ENCODE results near the gene ENG.

ENG gene

DNA sequence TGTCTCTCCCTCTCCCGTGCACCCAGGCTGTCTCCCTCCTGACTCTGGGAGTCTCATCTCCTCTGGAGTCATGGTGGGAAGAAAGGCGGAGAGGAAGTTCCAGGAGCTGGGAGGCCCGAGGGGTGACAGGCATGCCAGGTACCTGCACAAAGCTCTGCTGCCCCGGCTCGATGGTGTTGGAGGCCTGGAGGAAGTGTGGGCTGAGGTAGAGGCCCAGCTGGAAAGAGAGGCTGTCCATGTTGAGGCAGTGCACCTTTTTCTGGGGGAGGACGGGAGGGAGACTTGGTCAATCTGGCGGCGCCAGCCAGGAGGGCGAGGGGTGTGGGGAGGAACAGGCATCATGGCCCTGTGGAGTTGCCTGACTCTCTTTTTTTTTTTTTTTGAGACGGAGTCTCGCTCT, 35.9 kb downstream of the ENG start:
- DNase-seq (ENCODE audit: extremely low spot score, insufficient read length, low read depth) (no peak), FAIRE-seq (no peak)

DNA sequence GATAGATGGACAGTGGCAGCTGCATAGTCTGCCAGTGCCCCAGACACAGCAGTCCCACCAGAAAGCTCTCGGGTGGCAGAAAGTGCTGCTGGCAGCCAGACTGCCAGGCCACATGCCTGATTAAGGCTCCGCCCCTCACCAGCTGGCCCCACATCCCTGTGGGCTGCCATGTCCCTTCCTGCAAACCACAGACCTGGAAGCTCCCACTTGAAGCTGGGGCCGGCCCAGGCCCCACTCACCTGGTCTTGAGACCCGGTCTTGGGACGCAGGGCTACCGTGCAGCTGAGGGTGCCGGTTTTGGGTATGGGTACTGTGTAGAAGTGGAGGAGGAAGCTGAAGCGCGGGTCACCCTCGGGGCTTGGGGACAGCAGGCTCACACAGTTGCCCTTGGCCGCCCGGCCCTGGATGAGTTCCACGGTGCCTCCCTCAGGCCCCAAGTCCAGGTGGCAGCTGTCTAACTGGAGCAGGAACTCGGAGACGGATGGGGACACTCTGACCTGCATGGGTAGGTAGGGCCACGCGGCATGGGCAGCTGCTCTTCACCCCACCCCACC, 36.5 kb downstream of the ENG start:
- no peak for FAIRE-seq
- no peak for DNase-seq (ENCODE audit: extremely low spot score, insufficient read length, low read depth)

DNA sequence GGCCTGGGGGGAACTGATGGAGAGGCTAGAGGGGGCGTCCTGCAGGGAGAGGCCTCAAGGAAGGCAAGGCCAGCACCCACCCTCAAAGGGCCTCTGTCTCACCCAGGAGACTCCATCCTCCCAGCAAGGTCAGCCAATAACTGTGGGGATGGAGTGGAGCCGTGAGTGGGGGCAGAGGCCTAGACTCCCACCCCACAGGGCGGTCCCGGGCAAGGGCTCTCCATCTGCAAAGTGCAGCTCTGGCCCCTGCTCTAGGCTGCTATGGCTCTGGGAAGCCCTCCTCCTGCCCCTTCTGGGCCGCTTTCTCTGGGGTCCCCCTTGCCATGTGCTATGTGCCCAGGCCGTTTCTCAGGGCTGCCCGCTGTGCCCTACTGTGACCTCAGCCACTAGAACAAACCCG, 37.7 kb downstream of the ENG start:
- no peak for FAIRE-seq
- no peak for DNase-seq (ENCODE audit: extremely low spot score, insufficient read length, low read depth)

DNA sequence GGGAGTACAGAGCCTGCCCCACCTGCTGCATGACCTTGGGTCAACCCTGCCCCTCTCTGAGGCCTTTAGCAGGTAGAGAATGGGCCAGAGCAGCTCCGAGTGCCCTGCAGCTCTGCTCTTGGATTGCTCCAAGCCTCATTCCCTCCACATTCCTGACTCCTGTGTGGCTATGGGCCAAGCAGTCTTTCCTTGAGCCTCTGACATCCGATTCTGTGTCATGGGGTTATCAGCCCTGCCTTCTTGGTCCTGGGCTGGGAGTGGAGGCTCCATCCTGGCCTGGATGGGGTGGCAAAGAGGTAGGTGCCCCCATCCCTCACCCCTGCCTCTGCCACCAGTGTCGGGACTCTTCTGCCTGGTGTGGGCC, 38.1 kb downstream of the ENG start:
- DNase-seq (ENCODE audit: extremely low spot score, insufficient read length, low read depth) (no peak), FAIRE-seq (no peak)

DNA sequence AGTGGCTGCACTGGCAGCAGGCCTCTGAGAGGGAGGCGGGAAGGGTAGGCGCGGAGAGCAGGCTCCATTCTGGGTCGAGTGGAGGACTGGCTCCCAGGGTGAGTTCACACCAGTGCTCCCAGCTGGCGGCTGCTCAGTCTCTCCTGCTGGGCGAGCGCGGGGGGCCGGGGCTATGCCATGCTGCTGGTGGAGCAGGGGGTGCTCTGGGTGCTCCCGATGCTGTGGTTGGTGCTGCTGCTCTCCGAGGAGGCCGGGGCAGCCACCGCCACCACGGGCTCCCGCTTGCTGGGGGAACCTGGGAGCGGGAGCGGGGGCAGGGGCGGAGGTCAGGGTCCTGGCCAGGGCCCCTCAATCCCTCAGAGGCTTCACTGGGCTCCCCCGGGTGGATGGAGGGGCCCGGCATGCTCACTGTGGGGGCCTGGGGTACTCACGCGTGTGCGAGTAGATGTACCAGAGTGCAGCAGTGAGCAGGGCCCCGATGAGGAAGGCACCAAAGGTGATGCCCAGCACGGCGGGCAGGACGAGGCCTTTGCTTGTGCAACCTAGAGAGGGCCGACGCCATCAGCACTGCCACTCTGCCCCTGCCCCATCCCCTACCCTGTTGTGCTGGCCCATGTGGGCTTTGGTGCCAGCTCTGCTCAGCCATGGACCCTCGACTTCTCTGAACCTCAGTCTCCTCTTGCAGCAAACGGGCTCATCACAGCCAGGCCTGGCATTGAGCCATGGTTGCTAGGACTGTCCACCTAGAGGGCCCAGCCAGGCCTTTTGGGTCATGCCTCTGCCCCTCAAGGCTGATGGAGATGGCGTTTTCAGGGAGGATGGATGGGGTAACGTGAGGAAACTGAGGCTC, 38.7 kb downstream of the ENG start:
- FAIRE-seq (no peak), DNase-seq (ENCODE audit: extremely low spot score, insufficient read length, low read depth) (no peak)

DNA sequence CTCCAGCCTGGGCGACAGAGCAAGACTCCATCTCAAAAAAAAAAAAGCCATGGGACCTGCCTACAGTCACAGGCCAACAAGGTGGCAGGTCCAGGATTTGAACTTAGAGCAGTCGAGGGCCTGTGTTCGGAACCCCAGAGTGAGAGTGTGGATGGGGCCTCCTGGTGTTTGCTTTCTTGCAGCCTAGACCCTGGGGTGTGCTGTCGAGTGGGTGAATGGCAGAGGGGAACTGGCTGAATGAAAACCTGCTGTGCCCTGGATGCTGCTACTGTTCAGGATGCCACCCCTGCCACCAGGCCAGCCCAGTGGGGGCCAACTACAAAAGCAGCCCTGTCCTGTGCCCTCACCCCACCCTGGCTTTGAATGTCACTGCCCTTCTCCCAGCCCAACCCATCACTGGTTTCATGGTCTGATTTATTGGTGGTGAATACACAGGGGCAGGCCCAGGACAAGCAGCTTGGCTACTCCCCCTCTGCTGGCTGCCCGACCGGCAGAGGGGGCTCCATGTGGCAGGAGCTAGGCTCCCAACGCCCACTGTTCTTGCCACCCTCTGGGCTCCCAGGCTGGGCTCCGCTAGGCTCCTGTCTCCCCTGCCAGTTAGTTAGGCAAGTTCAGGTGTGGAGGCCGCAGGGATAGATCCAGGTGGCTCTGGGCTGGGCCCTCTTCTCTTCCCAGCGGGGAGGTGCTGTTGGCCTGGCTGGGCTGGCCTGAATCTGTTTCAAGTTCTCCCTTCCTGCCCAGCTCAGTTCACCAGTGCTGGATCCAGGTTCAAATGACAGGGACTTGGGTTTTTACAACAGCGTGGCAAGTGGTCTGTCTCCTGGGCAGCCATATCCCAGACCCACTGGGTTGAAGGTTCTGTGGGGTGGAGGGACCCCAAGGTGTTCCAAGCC, 39.6 kb downstream of the ENG start:
- FAIRE-seq (no peak), DNase-seq (ENCODE audit: extremely low spot score, insufficient read length, low read depth) (no peak)

DNA sequence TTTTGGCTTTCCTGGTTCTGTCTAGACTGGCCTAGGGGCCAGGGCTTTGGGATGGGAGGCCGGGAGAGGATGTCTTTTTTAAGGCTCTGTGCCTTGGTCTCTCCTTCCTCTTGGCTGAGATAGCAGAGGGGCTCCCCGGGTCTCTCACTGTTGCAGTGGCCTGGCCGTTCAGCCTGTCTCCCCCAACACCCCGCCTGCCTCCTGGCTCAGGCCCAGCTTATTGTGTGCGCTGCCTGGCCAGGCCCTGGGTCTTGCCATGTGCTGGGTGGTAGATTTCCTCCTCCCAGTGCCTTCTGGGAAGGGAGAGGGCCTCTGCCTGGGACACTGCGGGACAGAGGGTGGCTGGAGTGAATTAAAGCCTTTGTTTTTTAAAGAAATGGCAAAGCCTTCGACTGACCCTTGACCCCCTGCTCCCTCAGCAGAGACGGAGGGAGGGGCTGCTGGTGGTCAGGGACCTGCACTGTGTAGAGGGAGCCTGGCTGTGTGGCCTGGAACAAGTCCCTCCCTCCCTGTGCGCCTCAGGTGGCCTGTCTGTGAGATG, 40.7 kb downstream of the ENG start:
- no peak for FAIRE-seq
- no peak for DNase-seq (ENCODE audit: extremely low spot score, insufficient read length, low read depth)

DNA sequence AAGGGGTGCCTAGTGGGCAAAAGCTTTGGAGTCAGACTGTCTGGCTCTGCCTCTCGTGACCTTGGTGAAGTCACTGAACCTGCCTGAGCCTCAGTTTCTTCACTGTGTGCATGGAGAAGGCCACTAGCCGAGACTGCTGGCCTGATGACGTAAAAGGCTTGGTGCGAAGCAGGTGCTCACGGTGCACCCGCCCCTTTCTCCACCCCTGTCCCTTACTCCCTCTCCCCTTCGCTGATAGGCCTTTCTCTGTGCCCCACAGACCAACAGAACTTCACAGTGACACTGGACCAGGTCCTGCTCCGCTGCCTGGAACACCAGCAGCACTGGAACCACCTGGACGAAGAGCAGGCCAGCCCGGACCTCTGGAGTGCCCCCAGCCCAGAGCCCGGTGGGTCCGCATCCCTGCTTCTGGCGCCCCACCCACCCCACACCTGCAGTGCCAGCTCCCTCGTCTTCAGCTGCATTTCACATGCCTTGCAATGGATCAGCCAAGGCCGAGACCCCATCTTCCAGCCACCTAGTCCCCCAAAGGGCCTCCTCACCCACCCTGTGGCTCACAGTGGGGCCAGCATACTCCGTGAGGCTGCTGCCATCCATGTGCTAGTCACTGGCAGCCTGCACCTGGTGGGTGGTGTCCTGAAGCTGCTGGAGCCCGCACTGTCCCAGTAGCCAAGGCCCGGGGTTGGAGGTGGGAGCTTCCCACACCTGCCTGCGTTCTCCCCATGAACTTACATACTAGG, 41.4 kb downstream of the ENG start:
- no peak for DNase-seq (ENCODE audit: extremely low spot score, insufficient read length, low read depth)
- no peak for FAIRE-seq

DNA sequence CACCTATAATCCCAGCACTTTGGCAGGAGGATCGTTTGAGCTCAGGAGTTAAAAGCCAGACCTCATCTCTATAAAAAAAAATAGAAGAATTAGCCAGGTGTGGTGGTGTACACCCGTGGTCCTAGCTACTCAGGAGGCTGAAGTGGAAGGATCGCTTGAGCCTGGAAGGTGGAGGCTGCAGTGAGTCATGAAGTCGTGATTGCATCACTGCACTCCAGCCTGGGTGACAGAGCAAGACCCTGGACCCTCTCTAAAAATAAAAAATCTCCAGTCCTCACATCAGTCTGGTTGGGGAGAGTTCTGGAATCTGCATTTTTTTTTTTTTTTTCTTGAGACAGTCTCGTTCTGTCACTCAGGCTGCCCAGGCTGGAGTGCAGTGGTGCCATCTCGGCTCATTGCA, 42.4 kb downstream of the ENG start:
- FAIRE-seq (no peak), DNase-seq (ENCODE audit: extremely low spot score, insufficient read length, low read depth) (no peak)

DNA sequence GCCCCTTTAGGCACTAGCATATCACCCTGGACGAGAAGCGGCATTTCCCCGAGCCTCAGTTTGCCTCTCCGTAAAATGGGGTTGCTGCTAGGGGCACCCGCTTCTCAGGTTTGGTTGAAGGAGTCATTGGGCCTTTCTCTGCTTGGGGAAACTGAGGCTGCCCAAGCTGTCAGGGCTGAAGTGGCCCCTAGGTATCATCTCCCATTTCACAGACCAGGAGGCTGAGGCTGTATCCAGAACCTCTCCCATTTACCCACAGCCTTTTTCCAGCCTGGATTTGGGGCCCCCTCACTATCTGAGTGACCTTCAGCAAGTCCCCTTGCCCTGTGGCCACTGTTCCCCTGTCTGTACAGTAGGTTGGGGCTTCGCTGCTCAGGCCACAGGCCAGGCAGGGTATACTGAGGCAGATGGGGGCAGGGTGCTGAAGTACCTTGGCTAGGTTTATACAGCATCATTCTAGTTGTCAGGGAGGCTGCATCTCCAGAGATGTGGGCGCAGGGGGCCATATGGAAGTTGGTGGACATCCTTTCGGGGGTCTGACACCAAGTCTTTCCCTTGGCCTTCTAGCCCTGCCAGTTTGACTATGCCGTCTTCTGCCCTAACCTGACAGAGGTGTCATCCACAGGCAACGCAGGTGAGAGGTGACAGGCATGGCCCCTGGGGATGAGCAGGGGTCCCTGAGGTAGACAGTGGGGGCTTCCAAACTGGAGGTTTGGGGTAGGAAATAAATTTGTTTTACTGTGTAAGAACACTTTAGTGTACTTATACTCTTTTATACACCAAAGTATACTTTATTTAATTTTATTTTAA, 43.9 kb downstream of the ENG start:
- FAIRE-seq (no peak), DNase-seq (ENCODE audit: extremely low spot score, insufficient read length, low read depth) (no peak)

DNA sequence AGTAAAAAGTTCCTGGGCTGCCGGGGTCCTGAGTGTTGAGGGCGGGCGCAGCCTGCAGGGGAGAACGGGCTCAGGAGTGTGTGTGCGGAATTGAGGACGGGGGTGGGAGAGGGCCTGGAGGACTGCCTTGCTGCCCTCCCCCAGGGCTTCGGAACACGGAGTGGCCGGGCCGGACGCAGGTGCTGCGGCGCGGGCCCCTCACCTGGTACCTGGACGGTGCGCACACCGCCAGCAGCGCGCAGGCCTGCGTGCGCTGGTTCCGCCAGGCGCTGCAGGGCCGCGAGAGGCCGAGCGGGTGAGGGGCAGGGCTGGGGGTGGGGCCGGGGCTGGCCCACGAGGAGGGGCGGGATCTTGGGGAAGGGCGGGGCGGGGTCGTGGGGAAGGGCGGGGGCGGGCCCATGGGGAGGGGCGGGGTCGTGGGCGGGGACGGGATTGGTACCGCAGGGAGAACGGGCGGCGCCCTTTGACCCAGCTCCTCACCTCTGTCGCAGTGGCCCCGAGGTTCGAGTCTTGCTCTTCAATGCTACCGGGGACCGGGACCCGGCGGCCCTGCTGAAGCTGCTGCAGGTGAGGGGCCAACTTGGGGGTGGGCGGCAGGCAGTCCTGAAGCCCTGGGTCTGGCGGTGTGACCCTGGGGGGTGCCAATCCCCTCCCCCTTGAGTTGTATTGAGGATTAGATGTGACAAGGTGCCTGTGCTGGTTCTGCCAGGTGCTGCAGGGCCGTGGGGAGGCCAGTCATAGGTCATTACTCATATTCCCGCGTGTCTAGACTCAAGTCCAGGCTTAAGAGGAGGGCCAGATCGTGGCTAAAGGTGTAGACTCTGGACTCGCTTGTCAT, 44.7 kb downstream of the ENG start:
- DNase-seq (ENCODE audit: extremely low spot score, insufficient read length, low read depth) (no peak), FAIRE-seq (no peak)

DNA sequence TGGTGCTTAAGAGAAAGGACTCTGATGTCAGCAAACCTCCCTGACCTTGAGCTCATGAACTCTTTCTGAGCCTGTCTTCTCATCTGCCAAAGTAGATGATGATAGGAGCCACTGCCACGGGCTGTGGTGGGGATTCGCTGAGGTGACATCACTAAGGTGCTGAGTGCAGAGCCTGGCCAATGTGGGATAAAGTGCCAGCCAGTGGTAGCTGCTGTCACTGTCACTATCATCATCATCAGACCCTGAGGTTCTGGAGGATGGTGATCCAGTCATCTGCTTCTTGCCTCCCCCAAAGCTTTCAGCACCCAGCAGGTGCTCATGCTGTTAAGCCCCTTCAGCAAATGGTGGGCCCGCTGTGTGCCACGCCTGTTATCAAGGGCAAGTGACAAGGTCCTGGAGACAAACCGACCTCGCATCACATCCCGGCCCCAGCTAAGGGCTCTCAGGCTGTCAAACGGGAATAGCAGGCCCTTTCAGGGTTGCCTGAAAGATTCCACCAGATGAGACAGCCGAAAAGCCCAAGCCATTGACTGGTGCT, 45.4 kb downstream of the ENG start:
- DNase-seq (ENCODE audit: extremely low spot score, insufficient read length, low read depth) = no peak
- FAIRE-seq = no peak

DNA sequence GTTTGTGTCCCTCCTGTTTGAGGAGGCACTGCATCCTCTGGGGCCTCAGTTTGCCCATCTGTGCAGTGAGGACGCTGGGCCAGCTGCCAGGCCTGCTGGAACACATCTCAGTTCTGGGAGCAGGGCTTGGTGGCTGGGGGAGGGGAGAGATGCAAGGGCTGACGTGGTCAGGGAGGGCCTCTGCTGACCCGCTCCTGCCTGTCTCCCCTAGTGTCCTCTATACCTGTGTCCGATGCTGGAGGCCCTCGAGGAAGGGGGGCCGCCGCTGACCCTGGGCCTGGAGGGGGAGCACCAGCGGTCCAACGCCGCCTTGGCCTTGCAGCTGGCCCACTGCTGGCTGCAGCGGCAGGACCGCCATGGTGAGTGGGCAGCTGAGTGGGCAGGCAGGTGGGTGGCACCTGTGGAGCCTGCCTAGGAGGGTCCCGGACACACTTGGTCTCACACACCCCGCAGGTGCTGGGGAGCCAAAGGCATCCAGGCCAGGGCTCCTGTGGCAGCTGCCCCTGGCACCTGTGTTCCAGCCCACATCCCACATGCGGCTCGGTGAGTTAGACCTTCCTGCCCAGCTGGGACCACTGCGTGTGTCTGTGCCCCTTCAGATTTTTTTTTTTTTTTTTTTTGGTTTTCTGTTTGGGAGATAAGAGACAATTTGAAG, 46.0 kb downstream of the ENG start:
- FAIRE-seq = no peak

DNA sequence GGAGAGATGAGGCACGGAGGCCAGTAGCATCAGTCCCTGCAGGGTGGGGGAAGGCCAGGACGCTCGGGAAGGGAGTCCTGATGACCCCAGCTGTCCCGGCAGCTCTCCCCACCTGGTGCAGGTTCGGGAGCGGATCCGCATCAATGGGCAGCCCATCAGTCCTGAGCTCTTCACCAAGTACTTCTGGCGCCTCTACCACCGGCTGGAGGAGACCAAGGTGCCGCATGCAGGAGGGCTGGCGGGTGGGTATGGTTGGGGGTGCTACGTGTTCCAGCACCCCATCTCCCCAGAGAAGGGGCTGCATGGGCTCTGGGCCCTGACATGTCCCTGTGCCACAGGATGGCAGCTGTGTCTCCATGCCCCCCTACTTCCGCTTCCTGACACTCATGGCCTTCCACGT, 47.6 kb downstream of the ENG start:
- FAIRE-seq = no peak
- DNase-seq (ENCODE audit: extremely low spot score, insufficient read length, low read depth) = no peak

More for the DNA sequence above, 46.0 kb downstream of the ENG start:
- no peak for DNase-seq (ENCODE audit: extremely low spot score, insufficient read length, low read depth)

DNA sequence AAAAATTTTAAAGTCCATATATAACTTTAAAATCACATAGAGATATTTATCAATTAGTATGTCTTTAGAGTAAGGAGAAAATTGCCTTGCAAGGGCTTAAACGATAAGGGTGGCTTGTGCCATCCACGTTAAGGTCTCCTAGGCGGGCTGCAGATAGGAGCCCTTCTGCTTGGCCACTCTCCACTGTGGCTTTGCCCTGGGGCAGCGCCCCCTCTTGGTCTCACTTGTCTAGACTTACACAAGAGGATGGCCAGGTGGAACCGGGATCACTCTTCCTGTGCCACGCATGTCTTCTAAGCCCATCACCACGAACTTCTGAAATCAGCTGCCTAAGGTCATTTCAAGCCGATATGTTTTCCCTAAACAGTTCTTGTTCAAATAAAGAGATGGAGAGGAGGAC, 48.8 kb downstream of the ENG start:
- FAIRE-seq = no peak
- DNase-seq (ENCODE audit: extremely low spot score, insufficient read length, low read depth) = no peak

DNA sequence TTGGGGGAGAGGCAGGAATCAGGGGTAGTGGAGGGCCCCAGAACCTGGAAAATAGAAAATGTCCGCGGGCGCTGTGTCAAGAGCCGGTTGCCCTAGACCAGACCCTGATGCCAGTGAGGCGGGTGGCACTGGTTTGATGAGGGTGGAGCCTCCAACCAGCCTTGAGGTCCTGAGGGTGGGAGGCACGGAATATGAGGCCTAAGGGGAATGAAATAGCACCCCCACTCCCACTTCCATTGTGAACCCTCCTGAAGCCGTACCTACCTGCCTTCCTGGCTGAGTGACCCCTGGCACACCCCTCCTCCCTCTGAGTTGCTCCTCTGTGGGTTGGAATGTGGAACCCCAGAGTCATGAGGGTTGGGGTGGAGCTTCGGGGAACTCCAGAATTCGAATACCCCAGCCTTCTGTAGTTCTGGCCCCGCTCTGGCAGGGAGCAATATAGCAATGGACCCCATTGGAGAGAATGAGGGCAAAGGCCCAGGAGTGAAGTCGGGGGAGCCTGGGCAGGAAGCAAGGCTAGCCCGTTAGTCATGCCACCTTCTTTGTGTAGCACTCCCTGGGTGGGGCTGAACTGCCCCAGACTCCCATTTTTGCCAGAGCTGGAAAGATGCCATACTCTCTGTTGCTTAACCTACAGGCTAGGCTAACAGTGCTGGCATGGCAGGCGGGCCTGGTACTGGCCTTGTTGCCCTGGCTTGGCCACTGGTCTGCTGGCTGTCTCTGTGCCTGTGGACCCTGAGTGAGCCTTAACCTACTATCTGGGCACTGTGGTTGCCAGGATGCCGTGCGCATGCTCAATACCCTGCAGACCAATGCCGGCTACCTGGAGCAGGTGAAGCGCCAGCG, 50.7 kb downstream of the ENG start:
- FAIRE-seq (peak; percentile 44), DNase-seq (ENCODE audit: extremely low spot score, insufficient read length, low read depth) (no peak)

Measured in GM18507 (cell line).